Measurements from ENCODE around the gene IQCN. TPM values are rescaled to one million over a fixed set of nuclear protein-coding genes. Genes with fewer than 3 reads are reported as not detected.
"Not testable (repeated sequence)": the region's sequence is repeated elsewhere in the genome, so short reads cannot be mapped to it uniquely, and the experiment has no call there.

The IQCN gene
- total RNA-seq, 1 donor from 2014 or later = 1.1 TPM

DNA sequence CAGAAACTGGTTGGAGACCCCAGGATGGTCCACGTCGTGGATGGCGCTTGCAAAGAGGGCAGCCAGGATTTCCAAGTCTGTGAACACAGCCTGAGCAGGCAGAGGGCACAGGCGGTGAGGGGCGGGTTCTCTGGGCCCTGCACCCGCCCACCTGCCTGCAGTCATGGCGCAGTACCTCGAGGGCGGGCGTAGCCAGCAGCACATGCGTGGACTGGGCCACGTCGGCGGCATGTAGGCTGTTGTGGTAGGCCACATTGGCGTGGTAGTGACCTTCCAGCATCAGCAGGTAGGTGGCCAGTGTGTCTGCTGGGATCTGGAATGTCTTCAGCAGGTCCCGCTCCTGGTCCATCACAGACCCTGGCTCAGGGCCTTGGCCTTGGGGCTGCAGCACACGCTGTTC is 56.1 kb downstream of the IQCN start:
- no peak for DNase-seq (ENCODE audit: low read depth)

DNA sequence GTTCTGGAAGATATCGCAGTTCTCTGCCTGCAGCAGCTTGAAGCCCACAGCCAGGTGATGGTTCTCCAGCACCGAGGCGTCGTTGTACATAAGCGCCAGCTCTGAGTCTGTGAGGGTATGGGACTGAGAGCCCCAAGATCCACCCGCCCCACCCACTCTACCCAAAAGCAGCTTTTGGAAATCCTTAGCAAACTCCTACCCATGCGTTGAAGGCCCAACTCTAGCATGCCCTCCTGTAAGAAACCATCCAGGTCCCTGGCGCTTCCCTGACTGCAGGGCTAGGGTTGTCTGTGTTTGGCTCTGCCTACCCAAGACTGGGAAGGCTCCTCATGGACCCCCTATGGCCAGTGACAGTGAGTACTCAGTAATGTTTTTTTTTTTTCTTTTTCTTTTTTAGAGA is 57.5 kb downstream of the IQCN start:
- no peak for DNase-seq (ENCODE audit: low read depth)

DNA sequence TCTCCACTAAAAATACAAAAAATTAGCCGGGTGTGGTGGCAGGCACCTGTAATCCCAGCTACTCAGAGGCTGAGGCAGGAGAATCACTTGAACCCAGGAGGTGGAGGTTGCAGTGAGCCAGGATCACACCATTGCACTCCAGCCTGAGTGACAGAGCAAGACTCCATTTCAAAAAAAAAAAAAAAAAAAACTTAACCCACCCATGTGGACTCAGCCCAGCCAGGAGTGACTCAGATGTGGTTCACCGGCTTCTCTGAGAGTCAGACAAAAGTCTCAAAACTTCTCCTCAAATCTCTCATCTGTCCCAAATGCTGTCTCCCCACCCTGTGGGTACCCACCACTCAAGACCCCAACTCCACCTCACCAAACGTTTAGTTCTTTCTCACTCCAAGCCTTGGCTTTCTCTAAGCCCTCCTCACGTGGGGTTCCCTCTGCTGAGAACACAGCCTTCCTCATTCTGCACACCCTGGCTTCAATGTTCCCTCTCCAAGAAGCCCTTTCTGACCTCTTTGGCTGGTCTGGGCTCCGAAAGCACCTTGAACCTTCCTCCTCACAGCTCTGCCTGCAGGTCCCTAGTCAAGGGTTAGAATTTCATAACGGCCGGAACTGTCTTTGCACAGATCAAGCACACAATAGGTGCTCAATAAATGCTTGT is 59.3 kb downstream of the IQCN start:
- DNase-seq (ENCODE audit: low read depth) = no peak

DNA sequence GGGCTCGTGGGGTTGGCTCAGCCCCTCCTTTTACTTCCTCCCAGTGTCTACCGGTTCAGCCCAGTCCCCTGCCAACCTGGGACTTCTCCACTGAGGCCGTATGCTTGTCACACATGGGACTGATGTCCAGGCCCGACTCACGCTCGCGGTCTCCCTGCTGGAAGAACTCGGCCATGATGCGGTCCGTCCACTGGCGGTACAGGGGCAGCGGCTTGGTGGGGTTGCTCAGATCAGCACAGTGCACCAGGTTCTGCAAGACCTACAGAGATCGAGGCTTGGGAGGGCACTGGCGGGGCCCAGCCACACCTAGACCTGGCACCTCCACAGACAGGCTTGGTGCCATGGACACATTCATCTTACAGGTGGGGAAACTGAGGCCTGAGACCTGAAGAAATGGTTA is 62.6 kb downstream of the IQCN start:
- no peak for DNase-seq (ENCODE audit: low read depth)

DNA sequence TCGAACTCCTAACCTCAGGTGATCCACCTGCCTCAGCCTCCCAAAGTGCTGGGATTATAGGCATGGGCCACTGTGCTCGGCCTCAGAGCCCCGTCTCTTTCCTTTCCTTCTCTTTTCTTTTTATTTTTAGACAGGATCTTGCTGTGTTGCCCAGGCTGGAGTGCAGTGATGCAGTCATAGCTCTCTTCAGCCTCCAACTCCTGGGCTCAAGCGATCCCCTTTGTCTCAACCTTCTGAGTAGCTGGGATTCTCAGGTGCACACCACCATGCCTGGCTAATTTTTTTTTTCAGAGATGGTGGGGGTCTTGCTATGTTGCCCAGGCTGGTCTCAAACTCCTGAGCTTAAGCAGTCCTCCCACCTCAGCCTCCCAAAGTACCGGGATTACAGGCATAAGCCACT is 64.3 kb downstream of the IQCN start:
- DNase-seq (ENCODE audit: low read depth) = not testable (repeated sequence)

DNA sequence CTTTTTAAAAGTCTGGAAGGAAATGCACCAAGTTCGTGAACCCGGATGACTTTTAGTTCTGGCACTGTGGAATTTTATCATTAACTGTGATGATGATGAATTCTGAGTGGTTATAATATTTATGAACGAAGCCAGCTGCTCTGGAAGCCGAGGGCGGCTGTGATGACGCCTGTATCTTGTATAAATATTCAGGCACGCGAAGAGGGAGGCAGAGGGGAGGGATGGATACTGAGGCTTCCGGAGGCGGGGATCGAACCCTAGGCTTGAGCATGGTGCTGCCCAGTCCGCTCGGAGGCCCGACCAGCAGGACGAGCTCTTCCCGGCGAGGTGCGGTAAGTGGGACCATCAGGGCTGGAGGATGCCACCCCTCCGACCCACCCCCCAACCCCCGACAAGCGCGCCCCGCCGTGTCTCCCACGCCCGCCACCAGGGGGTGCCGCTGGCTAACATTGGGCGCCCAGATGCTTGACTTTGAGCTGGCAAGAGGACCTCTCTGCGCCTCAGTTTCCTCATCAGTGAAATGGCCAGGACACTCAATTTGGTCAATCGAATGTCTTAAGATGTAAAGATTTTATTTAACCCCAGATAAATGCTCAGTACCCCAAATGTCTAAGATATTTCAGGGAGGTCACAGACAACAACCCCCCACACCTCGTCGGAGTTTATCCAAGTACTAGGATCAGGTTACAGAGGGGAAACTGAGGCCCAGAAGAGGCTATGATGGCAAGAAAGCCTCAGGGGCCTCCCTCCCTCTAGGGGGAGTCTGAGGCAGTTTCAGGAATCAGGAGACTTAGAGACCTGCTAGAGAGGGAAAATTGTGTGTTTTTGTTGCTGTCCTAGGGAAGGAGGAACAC is 65.9 kb downstream of the IQCN start:
- DNase-seq (ENCODE audit: low read depth) = peak; percentile 62

Small RNAs within 50 kb of the gene (microRNA-seq; reads per million reads assigned to microRNA genes)
- 0.65 reads per million for gene MIR3188

Other genes starting within 250 kb of the IQCN start
- gene IL12RB1, start 187.5 kb downstream of the IQCN start, total RNA-seq = not detected in 2 replicates
- 5.8 and 6.2 TPM in 2 replicates for gene MAST3, start 176.7 kb downstream of the IQCN start, total RNA-seq
- gene PIK3R2, start 121.3 kb downstream of the IQCN start, total RNA-seq = 48.4 and 50.5 TPM in 2 replicates
- gene IFI30, start 100.6 kb downstream of the IQCN start, total RNA-seq = 0.73 and 6.5 TPM in 2 replicates
- gene MPV17L2, start 81.2 kb downstream of the IQCN start, total RNA-seq = 52.1 and 68.6 TPM in 2 replicates
- 2.7 and 3.4 TPM in 2 replicates for gene RAB3A, start 70.4 kb downstream of the IQCN start, total RNA-seq
- 1.7 TPM in 1 of 2 replicates, not detected in the other for gene PDE4C, start 48.0 kb downstream of the IQCN start, total RNA-seq
- gene JUND, start 7.2 kb upstream of the IQCN start, total RNA-seq = 244 and 299 TPM in 2 replicates
- gene LSM4, start 48.6 kb upstream of the IQCN start, total RNA-seq = 290 and 353 TPM in 2 replicates
- 32.1 and 47.9 TPM in 2 replicates for gene PGPEP1, start 66.1 kb upstream of the IQCN start, total RNA-seq
- 104 and 116 TPM in 2 replicates for gene GDF15, start 111.7 kb upstream of the IQCN start, total RNA-seq
- not detected in 2 replicates for gene LRRC25, start 123.2 kb upstream of the IQCN start, total RNA-seq
- 124 and 134 TPM in 2 replicates for gene SSBP4, start 144.9 kb upstream of the IQCN start, total RNA-seq
- gene ISYNA1, start 163.7 kb upstream of the IQCN start, total RNA-seq = 5.0 and 11.7 TPM in 2 replicates
- 8.1 and 10.0 TPM in 2 replicates for gene ELL, start 247.6 kb upstream of the IQCN start, total RNA-seq